Cardiac muscle cell (in vitro differentiated cells and primary cell): ENCODE results near the gene FGD4. TPM values are rescaled to one million over a fixed set of nuclear protein-coding genes. Genes with fewer than 3 reads are reported as not detected.
A peak's percentile ranks its signal among the peaks of the same experiment; 100 is the strongest.

Experiments used
- DNase-seq, 2 donors: peaks; one replicate each; pipeline versions ENCODE4 v3.0.0 to v3.0.0-alpha.2; 2010 to 2017; ENCODE audit warnings: low read depth in 1 of 2, low spot score in 1 of 2
- H3K27ac ChIP-seq: fragments of 200-600 bp; sonication (generic); 2 replicates; pipeline ENCODE4 v1.5.1; 2016
- H3K27me3 ChIP-seq: fragments of 200-600 bp; sonication (generic); 2 replicates; pipeline ENCODE4 v1.6.0; 2016; ENCODE audit warnings: control low read depth
- H3K36me3 ChIP-seq: fragments of 200-600 bp; sonication (generic); 2 replicates; pipeline ENCODE4 v1.5.1; 2016; ENCODE audit warnings: control low read depth
- H3K4me1 ChIP-seq: fragments of 200-600 bp; sonication (generic); 2 replicates; pipeline ENCODE4 v1.8.1; 2017; ENCODE audit warnings: low read depth, mild to moderate bottlenecking, mixed run types
- H3K4me3 ChIP-seq: fragments of 200-600 bp; sonication (generic); 2 replicates; pipeline ENCODE4 v1.5.1; 2016; ENCODE audit warnings: mild to moderate bottlenecking
- H3K9me3 ChIP-seq: fragments of 200-600 bp; sonication (generic); 2 replicates; pipeline ENCODE4 v1.5.1; 2017; ENCODE audit warnings: low read depth, mild to moderate bottlenecking, control low read depth
- CTCF ChIP-seq: IDR thresholded peaks from 2 replicates; pipeline ENCODE4 v1.5.1; 2012; ENCODE audit warnings: low read depth, mild to moderate bottlenecking, low read length
- polyA plus RNA-seq: library from polyadenylated mRNA; unstranded; fragments of >200 nt; fragmentation: Nextera tagmentation; extraction: Ambion mirVana; gene quantifications from 2 replicates; pipeline ENCODE4 v1.2.1, GENCODE V29; 2016
- total RNA-seq: library from RNA; depleted of rRNA; stranded (reverse); fragments of >200 nt; gene quantifications from 2 replicates; pipeline ENCODE4 v1.2.3, GENCODE V29; 2016

FGD4 gene
- total and polyA plus RNA-seq, 2 experiments from 2014 or later: 2.5 to 7.3 TPM

- DNase-seq: peak; percentile 55 to 90
- no peaks in the 10 kb centered on the region for H3K36me3 ChIP-seq
- H3K27ac ChIP-seq: no peak overlapping the region
- H3K4me1 ChIP-seq: no peaks in the 10 kb centered on the region
- no peaks in the 10 kb centered on the region for H3K27me3 ChIP-seq
- peak; percentile 61 for TF ChIP-seq CTCF
- H3K9me3 ChIP-seq: no peaks in the 10 kb centered on the region
- no peak overlapping the region for H3K4me3 ChIP-seq
Measured at GRCh38 chr12:32671930-32672780, 272.8 kb downstream of the FGD4 start.

GRCh38 chr12:32679091-32679919 lies 279.9 kb downstream of the FGD4 start, which contains the start of gene DNM1L:
Gene DNM1L (plus strand): TSS chr12:32679301. CDS start chr12:32679364, 63 bp downstream.
- peak within 1 kb of the TSS; percentile 87 for H3K27ac ChIP-seq
- peak; percentile 1 for TF ChIP-seq CTCF

GRCh38 chr12:32679920-32680237 lies 280.5 kb downstream of the FGD4 start:
- DNase-seq: no peak
- no peaks in the 10 kb centered on the region for H3K9me3 ChIP-seq
- H3K4me3 ChIP-seq: peak overlapping the region; percentile 67
- H3K36me3 ChIP-seq: no peaks in the 10 kb centered on the region
- peaks cover 7% of the 10 kb centered on the region for H3K4me1 ChIP-seq
- H3K27me3 ChIP-seq: no peaks in the 10 kb centered on the region
- no peak for TF ChIP-seq CTCF
- peak overlapping the region; percentile 87 for H3K27ac ChIP-seq

More at GRCh38 chr12:32679091-32679919, 279.9 kb downstream of the FGD4 start, which contains the start of gene DNM1L:
- no peaks in the 10 kb centered on the region for H3K36me3 ChIP-seq
- H3K9me3 ChIP-seq: no peaks in the 10 kb centered on the region
- H3K4me1 ChIP-seq: peaks cover 7% of the 10 kb centered on the region
- peak within 1 kb of the TSS; percentile 67 for H3K4me3 ChIP-seq
- peak; percentile 97 to 99 for DNase-seq
- H3K27me3 ChIP-seq: no peaks in the 10 kb centered on the region

GRCh38 chr12:32680787-32681186 lies 281.4 kb downstream of the FGD4 start:
- H3K27me3 ChIP-seq: no peaks in the 10 kb centered on the region
- H3K36me3 ChIP-seq: no peaks in the 10 kb centered on the region
- H3K4me1 ChIP-seq: peaks cover 7% of the 10 kb centered on the region
- peak overlapping the region; percentile 67 for H3K4me3 ChIP-seq
- TF ChIP-seq CTCF: no peak
- H3K27ac ChIP-seq: peak overlapping the region; percentile 87
- no peak for DNase-seq
- no peaks in the 10 kb centered on the region for H3K9me3 ChIP-seq

- no peak for DNase-seq
- no peak overlapping the region for H3K4me3 ChIP-seq
Measured at GRCh38 chr12:32681272-32681671, 281.9 kb downstream of the FGD4 start.

More at GRCh38 chr12:32681272-32681671, 281.9 kb downstream of the FGD4 start:
- no peaks in the 10 kb centered on the region for H3K36me3 ChIP-seq
- no peaks in the 10 kb centered on the region for H3K9me3 ChIP-seq
- no peaks in the 10 kb centered on the region for H3K27me3 ChIP-seq
- peaks cover 7% of the 10 kb centered on the region for H3K4me1 ChIP-seq
- peak overlapping the region; percentile 87 for H3K27ac ChIP-seq
- TF ChIP-seq CTCF: no peak
